GM21390 (cell line): ENCODE results near the gene OR2B3.
"Not testable (repeated sequence)": the region's sequence is repeated elsewhere in the genome, so short reads cannot be mapped to it uniquely, and the experiment has no call there.

Source experiments
- ATAC-seq: cut with Tn5 transposase; IDR thresholded peaks from one replicate; pipeline ENCODE4 v1.9.1; 2021; ENCODE audit not compliant: unreplicated experiment

OR2B3 gene

GRCh38 chr6:29087213-29087612, at the start of gene OR2B3:
Gene OR2B3 (minus strand): TSS chr6:29087313. CDS start chr6:29087248, 65 bp downstream.
- no peak for ATAC-seq

DNA sequence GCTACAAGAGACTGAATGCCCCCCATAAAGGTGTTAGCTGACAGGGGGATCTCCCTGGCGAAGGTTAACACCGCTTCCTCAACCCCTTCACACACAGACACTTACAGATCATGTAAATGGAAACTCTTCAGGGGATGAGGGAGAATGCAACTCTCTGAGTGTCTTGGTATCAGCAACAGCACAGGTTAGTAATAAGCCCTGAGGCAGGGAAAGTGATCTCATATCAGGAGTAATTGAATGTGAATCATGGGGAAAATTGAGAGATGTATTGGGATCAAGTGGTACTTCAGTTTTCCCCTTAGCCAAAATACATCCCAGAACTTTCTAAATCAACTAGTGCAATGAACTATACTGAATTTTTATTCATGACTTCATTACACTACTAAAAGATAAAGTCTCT, 44.6 kb upstream of the OR2B3 start:
- no peak for ATAC-seq

DNA sequence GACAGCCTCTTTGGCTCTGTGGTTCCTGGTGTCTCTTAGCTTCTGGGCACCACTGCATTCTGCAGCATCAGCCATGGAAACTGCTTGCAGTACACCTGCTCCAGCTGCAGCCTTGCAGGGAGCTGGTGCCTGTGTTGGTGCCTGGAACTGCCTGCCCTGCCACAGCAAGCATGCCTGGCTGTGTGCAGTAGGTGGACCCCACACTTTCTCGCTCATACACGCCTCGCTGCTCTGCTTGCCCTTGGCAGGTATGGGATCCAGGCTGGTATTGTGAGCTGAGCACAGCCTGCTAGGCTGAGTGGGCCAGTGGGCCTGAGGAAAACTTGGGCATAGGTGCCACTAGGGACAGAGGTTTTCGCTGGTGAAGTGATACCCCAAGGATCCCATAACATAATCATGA, 43.5 kb upstream of the OR2B3 start:
- no peak for ATAC-seq

DNA sequence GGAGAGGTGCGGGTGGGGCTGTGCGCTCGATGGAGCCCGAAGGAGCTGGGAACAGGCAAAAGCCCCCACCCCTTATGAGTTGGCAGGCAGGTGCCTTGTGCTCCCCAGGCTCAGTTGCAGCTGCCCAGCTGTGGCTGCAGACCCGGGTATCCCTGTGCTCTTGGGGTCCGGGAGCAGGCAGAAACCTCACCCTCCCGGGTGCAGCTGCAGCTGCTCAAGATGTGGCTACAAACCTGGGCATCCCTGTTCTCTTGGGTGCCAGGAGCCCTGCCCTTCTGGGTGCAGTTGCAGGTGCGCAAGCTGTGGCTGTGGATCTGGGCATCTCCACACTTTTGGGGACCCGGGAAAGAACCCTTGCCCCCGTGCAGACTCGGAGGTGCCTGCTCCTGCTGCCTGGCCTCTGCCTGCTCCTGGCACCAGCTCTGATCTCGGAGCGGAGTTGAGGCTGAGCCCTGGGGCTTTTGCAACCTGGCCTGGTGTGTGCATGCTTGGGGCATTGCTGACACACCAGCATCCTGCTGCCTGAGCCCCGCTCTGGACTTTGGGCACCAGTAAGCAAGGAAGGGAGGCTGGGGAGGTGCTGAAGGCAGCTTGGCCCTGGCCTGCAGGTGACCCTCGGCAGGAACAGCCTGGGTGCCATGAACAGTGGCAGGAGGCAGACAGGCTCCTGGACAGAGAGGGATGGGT, 42.4 kb upstream of the OR2B3 start:
- ATAC-seq, result no peak

DNA sequence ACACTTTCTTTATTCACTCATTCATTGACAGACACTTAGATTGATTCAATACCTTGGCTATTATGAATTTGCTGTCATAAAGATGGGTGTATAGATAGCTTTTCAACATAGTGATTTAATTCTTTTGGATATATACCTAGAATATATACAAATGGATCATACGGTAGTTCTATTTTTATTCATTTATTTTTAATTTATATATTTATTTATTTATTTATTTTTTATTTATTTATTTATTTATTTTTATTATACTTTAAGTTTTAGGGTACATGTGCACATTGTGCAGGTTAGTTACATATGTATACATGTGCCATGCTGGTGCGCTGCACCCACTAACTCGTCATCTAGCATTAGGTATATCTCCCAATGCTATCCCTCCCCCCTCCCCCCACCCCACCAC, 27.9 kb upstream of the OR2B3 start:
- ATAC-seq, result not testable (repeated sequence)

GRCh38 chr6:29112135-29112534, 25.0 kb upstream of the OR2B3 start:
- no peak for ATAC-seq

- ATAC-seq, result no peak
Observed at GRCh38 chr6:29107758-29108157, 20.6 kb upstream of the OR2B3 start, which contains the start of gene OR2J3. Gene OR2J3 (plus strand): TSS chr6:29108058. CDS start chr6:29111891, 3,833 bp downstream.

GRCh38 chr6:29099190-29099589, 12.1 kb upstream of the OR2B3 start, which contains the start of gene OR2J1:
Gene OR2J1 (plus strand): TSS chr6:29099490. CDS start chr6:29100943, 1,453 bp downstream.
- no peak for ATAC-seq

GRCh38 chr6:29097803-29098202, 10.7 kb upstream of the OR2B3 start:
- ATAC-seq, result no peak

DNA sequence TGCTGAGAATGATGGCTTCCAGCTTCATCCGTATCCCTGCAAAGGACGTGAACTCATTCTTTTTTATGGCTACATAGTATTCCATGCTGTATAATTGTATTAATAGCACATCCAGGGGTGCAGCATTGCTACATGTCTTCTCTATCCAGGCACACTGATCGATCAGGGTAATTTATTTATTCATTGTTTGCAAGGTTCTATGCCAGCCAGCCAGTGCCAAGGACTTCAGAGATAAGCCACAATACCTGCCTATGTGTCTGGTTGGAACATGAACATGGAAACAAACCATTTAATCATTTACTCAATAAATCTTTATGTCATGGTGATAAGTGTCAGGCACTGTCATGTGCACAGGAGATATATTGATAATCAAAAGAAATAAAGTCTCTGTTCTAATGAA, 5.8 kb upstream of the OR2B3 start:
- ATAC-seq, result no peak

GRCh38 chr6:29082457-29082856, 4.7 kb downstream of the OR2B3 start:
- ATAC-seq, result no peak

DNA sequence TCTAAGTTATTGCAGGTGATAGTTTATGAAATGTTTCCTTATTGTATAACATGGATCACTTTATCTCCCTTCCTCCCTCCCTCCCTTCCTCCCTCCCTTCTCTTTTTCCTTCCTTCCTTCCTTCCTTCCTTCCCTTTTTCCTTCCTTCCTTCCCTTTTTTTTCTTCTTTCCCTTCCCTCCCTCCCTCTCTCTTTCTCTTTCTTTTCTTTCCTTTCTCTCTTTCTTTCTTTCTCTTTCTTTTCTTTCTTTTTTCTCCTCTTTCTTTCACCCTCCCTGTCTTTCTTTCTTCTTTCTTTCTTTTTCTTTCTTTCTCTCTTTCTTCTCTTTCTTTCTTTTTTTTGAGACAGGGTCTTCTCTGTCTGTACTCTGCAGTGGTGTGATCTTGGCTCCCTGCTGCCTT, 5.8 kb downstream of the OR2B3 start:
- no peak for ATAC-seq

GRCh38 chr6:29079203-29079602, 7.9 kb downstream of the OR2B3 start:
- no peak for ATAC-seq

DNA sequence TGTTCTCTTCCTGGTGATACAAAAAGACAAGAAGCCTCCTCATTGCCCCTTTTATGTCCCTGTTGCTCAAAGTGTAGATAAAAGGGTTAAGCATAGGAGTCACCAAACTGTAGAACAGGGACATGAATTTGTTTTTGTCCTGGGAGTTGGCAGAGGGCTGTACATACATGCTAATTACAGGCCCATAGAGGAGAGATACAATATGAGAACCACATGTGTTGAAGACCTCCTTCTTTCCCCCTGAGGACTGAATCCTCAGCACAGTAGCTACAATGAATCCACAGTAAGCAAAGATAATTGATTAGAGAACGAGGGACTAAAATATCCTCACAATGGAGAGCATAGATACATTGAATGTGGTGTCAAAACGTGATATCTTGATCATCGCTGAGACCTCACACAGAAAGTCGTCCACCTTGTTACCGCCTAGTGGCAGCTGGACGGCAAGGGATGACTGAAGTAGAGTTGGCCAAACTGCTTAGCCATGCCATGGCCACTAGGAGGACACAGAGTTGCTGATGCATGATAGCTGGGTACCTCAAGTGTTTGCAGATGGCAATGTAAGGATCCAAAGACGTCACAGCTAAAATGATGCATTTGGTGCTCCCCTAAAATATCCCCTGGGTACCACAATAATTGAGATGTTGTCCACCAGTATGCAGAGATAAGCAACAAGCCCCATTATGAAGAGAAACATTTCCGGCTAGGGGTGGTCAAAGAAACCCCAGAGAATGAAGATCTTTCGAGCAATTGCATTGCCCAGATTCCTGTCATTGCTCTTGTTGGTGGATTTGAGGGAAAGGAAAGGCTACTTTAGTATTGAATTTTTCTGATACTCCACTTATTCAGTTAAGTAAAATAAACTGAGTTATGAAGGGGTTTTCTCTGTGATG, 15.0 kb downstream of the OR2B3 start:
- no peak for ATAC-seq

DNA sequence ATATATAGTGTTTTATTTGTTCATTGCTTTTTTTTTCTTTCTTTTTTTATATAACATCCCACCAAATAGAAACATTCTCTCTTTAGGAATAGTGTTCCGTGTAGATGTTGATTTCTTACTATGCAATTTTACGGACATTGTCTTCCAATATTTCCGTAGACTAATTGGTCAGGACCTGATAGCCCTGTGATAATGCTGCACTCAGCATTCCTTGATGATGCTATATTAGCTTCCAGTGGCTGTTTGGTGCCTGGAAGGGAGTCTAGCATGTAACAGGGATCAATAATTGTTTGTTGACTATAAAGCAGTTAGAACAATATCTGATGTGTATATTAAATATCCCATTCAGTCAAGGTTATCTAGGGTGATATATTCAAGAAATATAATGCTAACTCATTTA, 35.4 kb downstream of the OR2B3 start:
- ATAC-seq, result no peak

- no peak for ATAC-seq
Observed at GRCh38 chr6:29045075-29045474, 42.0 kb downstream of the OR2B3 start, which contains the start of gene OR2W1. Gene OR2W1 (minus strand): TSS chr6:29045175. CDS start chr6:29045175, 0 bp downstream.
